ENCODE measurements around the gene YPEL3. TPM values are rescaled to one million over a fixed set of nuclear protein-coding genes. Genes with fewer than 3 reads are reported as not detected.
A peak's percentile ranks its signal among the peaks of the same experiment; 100 is the strongest.

Gene YPEL3
- polyA plus RNA-seq, 1 donor from 2014 or later: 76.9 TPM

- H3K4me3 ChIP-seq (ENCODE audit: low read length): peak overlapping the region; percentile 99
- no peaks in the 10 kb centered on the region for H3K27me3 ChIP-seq (ENCODE audit: insufficient read depth, low read depth, low read length)
- peaks cover 32% of the 10 kb centered on the region for H3K79me2 ChIP-seq (replicated peaks; ENCODE audit: insufficient read depth, low read length)
Measured at GRCh38 chr16:30077656-30078055, 18.4 kb downstream of the YPEL3 start.

GRCh38 chr16:30076276-30076791, 19.7 kb downstream of the YPEL3 start:
- Histone ChIP-seq H3K27me3 (ENCODE audit: insufficient read depth, low read depth, low read length) (no peaks in the 10 kb centered on the region), H3K9me3 (ENCODE audit: low read length) (no peaks in the 10 kb centered on the region), H3K36me3 (ENCODE audit: insufficient read depth, low read length) (no peaks in the 10 kb centered on the region), H3K4me2 (ENCODE audit: low read length) (peak overlapping the region; percentile 98), H3K9ac (ENCODE audit: low read length) (peak overlapping the region; percentile 89), H3K27ac (ENCODE audit: low read length) (peak overlapping the region; percentile 80), H3K79me2 (replicated peaks; ENCODE audit: insufficient read depth, low read length) (peaks cover 32% of the 10 kb centered on the region), H4K20me1 (ENCODE audit: insufficient read depth) (no peaks in the 10 kb centered on the region), H3K9me2 (ENCODE audit: insufficient read depth, low read length) (no peaks in the 10 kb centered on the region), H3F3A (ENCODE audit: insufficient read depth, low read length, poor library complexity, severe bottlenecking) (no peaks in the 10 kb centered on the region), H2AFZ (ENCODE audit: low read depth, low read length) (peak overlapping the region; percentile 65), H3K4me3 (ENCODE audit: low read length) (peak overlapping the region; percentile 99)
- TF ChIP-seq EZH2 (IDR thresholded peaks at IDR 0.05; ENCODE audit: borderline replicate concordance, insufficient read depth, low read length, poor library complexity, severe bottlenecking) (no peak), EP300 (conservative IDR thresholded peaks at IDR 0.05; ENCODE audit: poor library complexity, severe bottlenecking) (no peak), RAD21 (conservative IDR thresholded peaks at IDR 0.05) (no peak), MXI1 (conservative IDR thresholded peaks at IDR 0.05; ENCODE audit: poor library complexity, severe bottlenecking) (no peak), REST (IDR thresholded peaks at IDR 0.05; ENCODE audit: borderline replicate concordance) (no peak), TAF1 (IDR thresholded peaks at IDR 0.05; ENCODE audit: low read depth) (no peak), SMC3 (conservative IDR thresholded peaks at IDR 0.05; ENCODE audit: poor library complexity) (no peak), POLR2AphosphoS5 (IDR thresholded peaks at IDR 0.05) (no peak)

More at GRCh38 chr16:30077656-30078055, 18.4 kb downstream of the YPEL3 start:
- no peak overlapping the region for H2AFZ ChIP-seq (ENCODE audit: low read depth, low read length)
- H3K27ac ChIP-seq (ENCODE audit: low read length): no peak overlapping the region
- no peaks in the 10 kb centered on the region for H3K9me3 ChIP-seq (ENCODE audit: low read length)
- H4K20me1 ChIP-seq (ENCODE audit: insufficient read depth): no peaks in the 10 kb centered on the region
- no peaks in the 10 kb centered on the region for H3F3A ChIP-seq (ENCODE audit: insufficient read depth, low read length, poor library complexity, severe bottlenecking)
- no peak overlapping the region for H3K4me2 ChIP-seq (ENCODE audit: low read length)
- H3K9ac ChIP-seq (ENCODE audit: low read length): no peak overlapping the region
- H3K9me2 ChIP-seq (ENCODE audit: insufficient read depth, low read length): no peaks in the 10 kb centered on the region
- TF ChIP-seq MXI1 (conservative IDR thresholded peaks at IDR 0.05; ENCODE audit: poor library complexity, severe bottlenecking) (no peak), SMC3 (conservative IDR thresholded peaks at IDR 0.05; ENCODE audit: poor library complexity) (no peak), EZH2 (IDR thresholded peaks at IDR 0.05; ENCODE audit: borderline replicate concordance, insufficient read depth, low read length, poor library complexity, severe bottlenecking) (no peak), CTCF (IDR thresholded peaks at IDR 0.05; ENCODE audit: poor library complexity, severe bottlenecking) (no peak), RAD21 (conservative IDR thresholded peaks at IDR 0.05) (no peak), TAF1 (IDR thresholded peaks at IDR 0.05; ENCODE audit: low read depth) (no peak), REST (IDR thresholded peaks at IDR 0.05; ENCODE audit: borderline replicate concordance) (no peak), POLR2AphosphoS5 (IDR thresholded peaks at IDR 0.05) (no peak), EP300 (conservative IDR thresholded peaks at IDR 0.05; ENCODE audit: poor library complexity, severe bottlenecking) (no peak)
- H3K36me3 ChIP-seq (ENCODE audit: insufficient read depth, low read length): no peaks in the 10 kb centered on the region

Data from neural cell (in vitro differentiated cells).